Astrocyte of the cerebellum (primary cell): ENCODE results near the gene GLI1.

ENCODE experiments used
- DNase-seq: peaks from one replicate; pipeline ENCODE4 v3.0.0-alpha.2; 2011; ENCODE audit warnings: low read depth
- H3K4me3 ChIP-seq: 2 replicates; pipeline ENCODE4 v1.5.1; 2011; ENCODE audit warnings: mild to moderate bottlenecking, low read depth, low read length, moderate library complexity
- in situ Hi-C: cut with HindIII; loops from 2 replicates; pipeline ENCODE4 v1.10.0; 2017; ENCODE audit warnings: low sequenced_read_pairs
- TF ChIP-seq, protein P1 (sequence below): IDR thresholded peaks from 2 replicates; pipeline ENCODE4 v1.5.1; 2012; ENCODE audit warnings: low read length, low read depth, moderate library complexity, mild to moderate bottlenecking; ENCODE audit errors: missing control alignments

Gene GLI1

DNA sequence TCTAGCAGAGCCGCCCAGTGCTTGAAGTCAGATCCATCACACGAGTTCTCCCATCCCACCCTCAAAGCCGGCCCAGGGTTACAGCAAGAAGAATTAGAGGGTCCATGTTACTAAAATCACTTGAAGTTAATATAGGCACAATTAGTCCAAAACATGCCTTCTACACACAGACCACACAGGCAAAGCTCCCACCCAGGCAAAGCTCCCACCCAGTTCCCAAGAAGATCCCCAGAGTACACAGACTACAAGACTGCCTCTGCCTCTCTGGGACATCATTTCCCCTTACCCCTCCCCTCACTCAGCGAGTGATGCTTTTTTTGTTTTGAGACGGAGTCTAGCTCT lies 3.3 kb downstream of the GLI1 start:
- DNase-seq = no peak
- peak overlapping the region; percentile 51 for H3K4me3 ChIP-seq
- TF ChIP-seq, protein P1, sequence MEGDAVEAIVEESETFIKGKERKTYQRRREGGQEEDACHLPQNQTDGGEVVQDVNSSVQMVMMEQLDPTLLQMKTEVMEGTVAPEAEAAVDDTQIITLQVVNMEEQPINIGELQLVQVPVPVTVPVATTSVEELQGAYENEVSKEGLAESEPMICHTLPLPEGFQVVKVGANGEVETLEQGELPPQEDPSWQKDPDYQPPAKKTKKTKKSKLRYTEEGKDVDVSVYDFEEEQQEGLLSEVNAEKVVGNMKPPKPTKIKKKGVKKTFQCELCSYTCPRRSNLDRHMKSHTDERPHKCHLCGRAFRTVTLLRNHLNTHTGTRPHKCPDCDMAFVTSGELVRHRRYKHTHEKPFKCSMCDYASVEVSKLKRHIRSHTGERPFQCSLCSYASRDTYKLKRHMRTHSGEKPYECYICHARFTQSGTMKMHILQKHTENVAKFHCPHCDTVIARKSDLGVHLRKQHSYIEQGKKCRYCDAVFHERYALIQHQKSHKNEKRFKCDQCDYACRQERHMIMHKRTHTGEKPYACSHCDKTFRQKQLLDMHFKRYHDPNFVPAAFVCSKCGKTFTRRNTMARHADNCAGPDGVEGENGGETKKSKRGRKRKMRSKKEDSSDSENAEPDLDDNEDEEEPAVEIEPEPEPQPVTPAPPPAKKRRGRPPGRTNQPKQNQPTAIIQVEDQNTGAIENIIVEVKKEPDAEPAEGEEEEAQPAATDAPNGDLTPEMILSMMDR = no peak
- in situ Hi-C loops = loop anchor here (25.0 kb wide), 1 partner anchor 151 kb away; no protein-coding TSS in a partner anchor

DNA sequence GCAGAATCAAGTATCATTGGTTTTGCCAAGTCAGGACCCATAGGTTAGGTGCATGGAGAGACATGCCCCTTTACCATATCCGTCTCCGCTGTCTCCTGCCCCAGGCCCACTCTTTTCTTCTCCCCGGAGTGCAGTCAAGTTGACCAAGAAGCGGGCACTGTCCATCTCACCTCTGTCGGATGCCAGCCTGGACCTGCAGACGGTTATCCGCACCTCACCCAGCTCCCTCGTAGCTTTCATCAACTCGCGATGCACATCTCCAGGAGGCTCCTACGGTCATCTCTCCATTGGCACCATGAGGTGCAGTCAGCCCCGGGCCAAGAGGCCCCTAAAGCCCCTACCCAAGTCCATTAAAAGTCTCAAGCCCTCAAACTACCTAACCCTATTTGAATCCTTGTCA lies 5.0 kb downstream of the GLI1 start:
- H3K4me3 ChIP-seq = no peak overlapping the region
- in situ Hi-C loops = loop anchor here (25.0 kb wide), 1 partner anchor 152 kb away; no protein-coding TSS in a partner anchor
- no peak for DNase-seq
- TF ChIP-seq, protein P1 = no peak

GRCh38 chr12:57465030-57465746 lies 5.6 kb downstream of the GLI1 start:
- in situ Hi-C loops = loop anchor here (25.0 kb wide), 1 partner anchor 153 kb away; no protein-coding TSS in a partner anchor
- TF ChIP-seq, protein P1 = no peak
- H3K4me3 ChIP-seq = no peak overlapping the region
- DNase-seq = no peak

DNA sequence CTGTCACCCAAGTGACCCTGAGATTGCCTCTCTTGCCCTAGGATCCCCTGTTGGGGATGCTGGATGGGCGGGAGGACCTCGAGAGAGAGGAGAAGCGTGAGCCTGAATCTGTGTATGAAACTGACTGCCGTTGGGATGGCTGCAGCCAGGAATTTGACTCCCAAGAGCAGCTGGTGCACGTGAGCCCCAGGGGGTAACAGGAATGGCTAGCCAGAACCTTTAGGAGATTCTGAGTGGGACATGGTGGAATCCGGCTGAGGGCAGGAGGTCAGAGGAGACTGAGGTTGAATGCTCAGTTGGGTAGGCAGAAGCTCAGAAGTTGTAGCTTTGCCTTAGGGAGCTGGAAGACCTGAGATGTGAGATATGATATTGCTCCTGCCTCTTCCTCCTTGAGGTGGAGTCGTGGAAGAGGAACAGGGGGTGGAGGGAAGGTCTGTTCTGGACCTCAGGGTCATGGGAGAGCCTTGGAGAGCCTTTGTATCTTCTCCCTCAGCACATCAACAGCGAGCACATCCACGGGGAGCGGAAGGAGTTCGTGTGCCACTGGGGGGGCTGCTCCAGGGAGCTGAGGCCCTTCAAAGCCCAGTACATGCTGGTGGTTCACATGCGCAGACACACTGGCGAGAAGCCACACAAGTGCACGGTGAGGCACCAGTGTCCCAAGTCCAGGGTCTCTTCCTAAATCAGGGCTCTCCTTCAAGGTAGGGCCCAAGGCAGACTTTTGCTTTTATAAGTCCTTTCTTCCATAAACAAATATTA lies 6.3 kb downstream of the GLI1 start:
- no peak overlapping the region for H3K4me3 ChIP-seq
- TF ChIP-seq, protein P1 = no peak
- in situ Hi-C loops = loop anchor here (25.0 kb wide), 1 partner anchor 154 kb away; no protein-coding TSS in a partner anchor
- no peak for DNase-seq

DNA sequence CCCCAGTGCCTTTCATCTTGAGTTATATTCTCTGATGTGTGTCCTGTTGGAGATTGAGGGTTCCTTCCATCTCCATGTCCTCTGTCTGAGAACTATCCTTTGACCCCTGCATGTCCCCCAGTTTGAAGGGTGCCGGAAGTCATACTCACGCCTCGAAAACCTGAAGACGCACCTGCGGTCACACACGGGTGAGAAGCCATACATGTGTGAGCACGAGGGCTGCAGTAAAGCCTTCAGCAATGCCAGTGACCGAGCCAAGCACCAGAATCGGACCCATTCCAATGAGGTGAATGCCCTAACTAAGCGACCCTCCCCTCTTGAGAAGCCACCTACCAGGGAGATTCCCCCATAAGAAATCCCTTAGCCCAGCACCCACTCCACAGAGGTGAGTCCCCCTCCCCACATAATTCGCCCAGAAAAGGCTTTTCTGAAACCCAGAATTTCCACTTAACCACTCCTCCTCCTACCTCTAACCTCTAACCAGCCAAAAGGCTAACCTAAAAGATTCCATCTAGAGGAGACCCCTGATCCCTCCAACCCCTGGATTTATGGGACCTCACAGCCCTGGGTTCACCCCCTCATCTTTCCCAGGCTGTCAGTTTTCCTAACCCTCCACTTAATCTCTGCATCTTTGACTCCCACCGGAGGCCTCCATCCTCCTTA lies 7.8 kb downstream of the GLI1 start:
- no peak for DNase-seq
- in situ Hi-C loops = loop anchor here (25.0 kb wide), 1 partner anchor 155 kb away; no protein-coding TSS in a partner anchor
- TF ChIP-seq, protein P1 = no peak
- H3K4me3 ChIP-seq = no peak overlapping the region

DNA sequence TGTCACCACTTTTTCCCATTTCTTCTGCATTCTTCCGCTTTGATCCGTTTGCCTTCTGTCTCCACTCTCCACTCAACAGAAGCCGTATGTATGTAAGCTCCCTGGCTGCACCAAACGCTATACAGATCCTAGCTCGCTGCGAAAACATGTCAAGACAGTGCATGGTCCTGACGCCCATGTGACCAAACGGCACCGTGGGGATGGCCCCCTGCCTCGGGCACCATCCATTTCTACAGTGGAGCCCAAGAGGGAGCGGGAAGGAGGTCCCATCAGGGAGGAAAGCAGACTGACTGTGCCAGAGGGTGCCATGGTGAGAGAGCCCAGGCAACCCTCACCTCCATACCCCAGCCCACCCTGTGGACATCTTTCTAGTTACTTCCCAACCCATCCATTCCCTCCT lies 8.3 kb downstream of the GLI1 start:
- in situ Hi-C loops = loop anchor here (25.0 kb wide), 1 partner anchor 156 kb away; no protein-coding TSS in a partner anchor
- no peak for DNase-seq
- H3K4me3 ChIP-seq = no peak overlapping the region
- TF ChIP-seq, protein P1 = no peak
